Caco-2 (cell line): ENCODE results near the gene MOGAT1. TPM values are rescaled to one million over a fixed set of nuclear protein-coding genes. Genes with fewer than 3 reads are reported as not detected.

Experiments used
- BruUV-seq: library from RNA; stranded (reverse); fragments of 400-500 nt; replicated peaks from 2 replicates; lab custom pipeline; 2021; lab: Mats Ljungman, UMichigan
- CTCF ChIA-PET: fragments of 300-600 bp; sonication (Branson Sonifier 250); formaldehyde crosslinking; loops from one replicate; lab custom pipeline; 2022; ENCODE audit warnings: antibody characterized with exemption; lab: Charles Lee
- POLR2A ChIA-PET: fragments of 300-600 bp; sonication (Branson Sonifier 250); formaldehyde crosslinking; loops from one replicate; lab custom pipeline; 2022; ENCODE audit warnings: antibody characterized with exemption; lab: Charles Lee
- DNase-seq, 2 experiments: peaks; one replicate each; pipeline versions ENCODE4 v3.0.0 to v3.0.0-alpha.2; 2020 to 2022
- H3K27me3 ChIP-seq: replicated peaks from 2 replicates; pipeline ENCODE4 v1.6.0; 2011; ENCODE audit warnings: low read length; ENCODE audit not compliant: control insufficient read depth, insufficient read depth
- H3K36me3 ChIP-seq: 2 replicates; pipeline ENCODE4 v1.5.1; 2011; ENCODE audit warnings: low read length; ENCODE audit not compliant: control insufficient read depth, insufficient read depth
- H3K4me1 ChIP-seq: fragments of 250-450 bp; sonication (Bioruptor Pico); 2 replicates; pipeline ENCODE4 v1.5.1; 2020; ENCODE audit warnings: mild to moderate bottlenecking
- H3K4me3 ChIP-seq: 2 replicates; pipeline ENCODE4 v1.5.1; 2011; ENCODE audit warnings: low read depth, mild to moderate bottlenecking, control low read depth, low read length
- H3K9me3 ChIP-seq: fragments of 250-450 bp; sonication (Bioruptor Pico); 2 replicates; pipeline ENCODE4 v1.5.1; 2020; ENCODE audit warnings: mild to moderate bottlenecking, moderate library complexity
- H3K27ac Mint-ChIP-seq: one replicate; pipeline ENCODE4 v1.8.0; 2022; ENCODE audit warnings: mixed read lengths; ENCODE audit not compliant: unreplicated experiment
- H3K27me3 Mint-ChIP-seq: one replicate; pipeline ENCODE4 v1.8.0; 2022; ENCODE audit warnings: mixed read lengths; ENCODE audit not compliant: insufficient read depth, unreplicated experiment
- H3K36me3 Mint-ChIP-seq: one replicate; pipeline ENCODE4 v1.8.0; 2022; ENCODE audit warnings: mild to moderate bottlenecking, mixed read lengths; ENCODE audit not compliant: insufficient read depth, unreplicated experiment
- H3K4me1 Mint-ChIP-seq: one replicate; pipeline ENCODE4 v1.8.0; 2022; ENCODE audit warnings: low read depth, mixed read lengths; ENCODE audit not compliant: unreplicated experiment
- H3K4me3 Mint-ChIP-seq: one replicate; pipeline ENCODE4 v1.8.0; 2022; ENCODE audit warnings: mild to moderate bottlenecking, moderate library complexity, mixed read lengths; ENCODE audit not compliant: unreplicated experiment
- H3K9me3 Mint-ChIP-seq: one replicate; pipeline ENCODE4 v1.8.0; 2022; ENCODE audit warnings: mixed read lengths; ENCODE audit not compliant: unreplicated experiment
- intact Hi-C: fragments of 100-400 bp; cut with micrococcal nuclease; formaldehyde crosslinking; loops from one replicate; pipeline ENCODE4 v1.10.0; 2022; ENCODE audit not compliant: unreplicated experiment
- total RNA-seq: library from RNA; stranded (reverse); gene quantifications from 2 replicates; pipeline ENCODE4 v1.2.3, GENCODE V29; 2022
- TF ChIP-seq, protein P1 (sequence below), 2 experiments: fragments of 200-600 bp in 1 of 2; IDR thresholded peaks; 1 replicate in 1 of 2; 2 replicates in 1 of 2; pipeline versions ENCODE4 v1.5.1 to v1.8.0; 2011 to 2022; ENCODE audit warnings: antibody characterized with exemption in 1 of 2, control low read depth in 1 of 2, inconsistent platforms in 1 of 2, low read depth in 1 of 2, low read length in 1 of 2, mild to moderate bottlenecking in 1 of 2, moderate library complexity in 1 of 2; ENCODE audit not compliant: insufficient read depth in 1 of 2, severe bottlenecking in 1 of 2, unreplicated experiment in 1 of 2

The MOGAT1 gene
- total RNA-seq, 1 experiment from 2014 or later = not detected

DNA sequence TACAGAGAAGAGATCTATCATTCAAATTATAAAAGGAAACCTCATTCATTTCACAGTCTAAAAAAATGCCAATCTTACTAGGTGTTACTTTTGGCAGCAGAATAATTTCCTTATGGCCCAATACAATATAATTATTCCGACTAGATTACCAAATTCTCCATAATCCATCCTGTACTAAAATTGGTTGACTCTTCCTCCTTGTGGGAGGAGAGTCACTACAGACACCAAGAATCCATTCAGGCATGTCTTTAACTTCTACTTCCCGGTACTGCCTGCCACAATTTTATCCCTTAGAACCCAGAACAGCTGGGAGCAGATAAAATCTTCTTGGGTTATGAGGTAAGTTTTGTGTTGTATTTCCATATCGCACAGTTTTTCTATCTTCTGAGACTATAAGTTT, 25.4 kb upstream of the MOGAT1 start:
- H3K9me3 Mint-ChIP-seq = no peaks in the 10 kb centered on the region
- H3K36me3 Mint-ChIP-seq = peaks cover 57% of the 10 kb centered on the region
- ChIA-PET POLR2A (no interaction called here), CTCF (no interaction called here)
- BruUV-seq = no TSS peak
- no peaks in the 10 kb centered on the region for H3K27me3 Mint-ChIP-seq
- no peaks in the 10 kb centered on the region for H3K9me3 ChIP-seq
- H3K36me3 ChIP-seq = peaks cover 1% of the 10 kb centered on the region; the same call in 1 of the 2 replicates
- no peaks in the 10 kb centered on the region for H3K4me1 ChIP-seq
- H3K27me3 ChIP-seq = no peaks in the 10 kb centered on the region
- DNase-seq = no peak
- TF ChIP-seq, protein P1, sequence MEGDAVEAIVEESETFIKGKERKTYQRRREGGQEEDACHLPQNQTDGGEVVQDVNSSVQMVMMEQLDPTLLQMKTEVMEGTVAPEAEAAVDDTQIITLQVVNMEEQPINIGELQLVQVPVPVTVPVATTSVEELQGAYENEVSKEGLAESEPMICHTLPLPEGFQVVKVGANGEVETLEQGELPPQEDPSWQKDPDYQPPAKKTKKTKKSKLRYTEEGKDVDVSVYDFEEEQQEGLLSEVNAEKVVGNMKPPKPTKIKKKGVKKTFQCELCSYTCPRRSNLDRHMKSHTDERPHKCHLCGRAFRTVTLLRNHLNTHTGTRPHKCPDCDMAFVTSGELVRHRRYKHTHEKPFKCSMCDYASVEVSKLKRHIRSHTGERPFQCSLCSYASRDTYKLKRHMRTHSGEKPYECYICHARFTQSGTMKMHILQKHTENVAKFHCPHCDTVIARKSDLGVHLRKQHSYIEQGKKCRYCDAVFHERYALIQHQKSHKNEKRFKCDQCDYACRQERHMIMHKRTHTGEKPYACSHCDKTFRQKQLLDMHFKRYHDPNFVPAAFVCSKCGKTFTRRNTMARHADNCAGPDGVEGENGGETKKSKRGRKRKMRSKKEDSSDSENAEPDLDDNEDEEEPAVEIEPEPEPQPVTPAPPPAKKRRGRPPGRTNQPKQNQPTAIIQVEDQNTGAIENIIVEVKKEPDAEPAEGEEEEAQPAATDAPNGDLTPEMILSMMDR (IDR thresholded peaks at IDR 0.05; ENCODE audit: insufficient read depth in 1 of 2, low read depth in 1 of 2, low read length in 1 of 2, severe bottlenecking in 1 of 2, unreplicated experiment in 1 of 2) = no peak
- no peak overlapping the region for H3K27ac Mint-ChIP-seq
- H3K4me3 ChIP-seq = no peak overlapping the region
- H3K4me3 Mint-ChIP-seq = no peak overlapping the region
- intact Hi-C loops = no loop called here
- H3K4me1 Mint-ChIP-seq = peaks cover 6% of the 10 kb centered on the region

GRCh38 chr2:222649801-222650200, 21.7 kb upstream of the MOGAT1 start:
- peaks cover 5% of the 10 kb centered on the region; the same call in 1 of the 2 replicates for H3K4me1 ChIP-seq
- peaks cover 14% of the 10 kb centered on the region for H3K4me1 Mint-ChIP-seq
- peaks cover 1% of the 10 kb centered on the region; the same call in 1 of the 2 replicates for H3K36me3 ChIP-seq
- CTCF ChIA-PET = no interaction called here
- peaks cover 39% of the 10 kb centered on the region for H3K36me3 Mint-ChIP-seq
- TF ChIP-seq, protein P1 (IDR thresholded peaks at IDR 0.05; ENCODE audit: insufficient read depth in 1 of 2, low read depth in 1 of 2, low read length in 1 of 2, severe bottlenecking in 1 of 2, unreplicated experiment in 1 of 2) = no peak
- intact Hi-C loops = no loop called here
- no peak overlapping the region for H3K27ac Mint-ChIP-seq
- no peaks in the 10 kb centered on the region for H3K27me3 Mint-ChIP-seq
- no peak overlapping the region for H3K4me3 Mint-ChIP-seq
- POLR2A ChIA-PET = no interaction called here
- no peaks in the 10 kb centered on the region for H3K27me3 ChIP-seq
- H3K9me3 Mint-ChIP-seq = no peaks in the 10 kb centered on the region
- H3K4me3 ChIP-seq = no peak overlapping the region
- DNase-seq = no peak
- no TSS peak for BruUV-seq
- H3K9me3 ChIP-seq = no peaks in the 10 kb centered on the region

- no peak overlapping the region for H3K27ac Mint-ChIP-seq
- no peaks in the 10 kb centered on the region for H3K9me3 Mint-ChIP-seq
- BruUV-seq = no TSS peak
- H3K27me3 Mint-ChIP-seq = no peaks in the 10 kb centered on the region
- H3K4me1 Mint-ChIP-seq = peaks cover 18% of the 10 kb centered on the region
- H3K27me3 ChIP-seq = no peaks in the 10 kb centered on the region
- H3K36me3 Mint-ChIP-seq = peaks cover 34% of the 10 kb centered on the region
- POLR2A ChIA-PET = no interaction called here
- peaks cover 5% of the 10 kb centered on the region; the same call in 1 of the 2 replicates for H3K4me1 ChIP-seq
- no peaks in the 10 kb centered on the region for H3K9me3 ChIP-seq
- no peaks in the 10 kb centered on the region for H3K36me3 ChIP-seq
- intact Hi-C loops = no loop called here
- no peak for DNase-seq
- no peak overlapping the region for H3K4me3 Mint-ChIP-seq
- TF ChIP-seq, protein P1 (IDR thresholded peaks at IDR 0.05; ENCODE audit: insufficient read depth in 1 of 2, low read depth in 1 of 2, low read length in 1 of 2, severe bottlenecking in 1 of 2, unreplicated experiment in 1 of 2) = no peak
- H3K4me3 ChIP-seq = no peak overlapping the region
- CTCF ChIA-PET = no interaction called here
Observed at GRCh38 chr2:222651718-222652418, 19.6 kb upstream of the MOGAT1 start.
